Cardiac fibroblast (primary cell): ENCODE data around the gene GNG7.

Source experiments
- DNase-seq, 2 donors: peaks; one replicate each; pipeline versions ENCODE4 v3.0.0 to v3.0.0-alpha.2; 2010; ENCODE audit warnings: low read depth in 2 of 2
- H3K4me3 ChIP-seq, 2 donors: replicated peaks in 1 of 2; 1 replicate in 1 of 2; 2 replicates in 1 of 2; pipeline ENCODE4 v1.5.1; 2011; ENCODE audit warnings: low read depth in 2 of 2, low read length in 2 of 2, mild to moderate bottlenecking in 2 of 2, moderate library complexity in 1 of 2
- TF ChIP-seq, protein P1 (sequence below): IDR thresholded peaks from one replicate; pipeline ENCODE4 v1.5.1; 2011; ENCODE audit warnings: low read depth, mild to moderate bottlenecking, low read length, inconsistent platforms

GNG7 gene

DNA sequence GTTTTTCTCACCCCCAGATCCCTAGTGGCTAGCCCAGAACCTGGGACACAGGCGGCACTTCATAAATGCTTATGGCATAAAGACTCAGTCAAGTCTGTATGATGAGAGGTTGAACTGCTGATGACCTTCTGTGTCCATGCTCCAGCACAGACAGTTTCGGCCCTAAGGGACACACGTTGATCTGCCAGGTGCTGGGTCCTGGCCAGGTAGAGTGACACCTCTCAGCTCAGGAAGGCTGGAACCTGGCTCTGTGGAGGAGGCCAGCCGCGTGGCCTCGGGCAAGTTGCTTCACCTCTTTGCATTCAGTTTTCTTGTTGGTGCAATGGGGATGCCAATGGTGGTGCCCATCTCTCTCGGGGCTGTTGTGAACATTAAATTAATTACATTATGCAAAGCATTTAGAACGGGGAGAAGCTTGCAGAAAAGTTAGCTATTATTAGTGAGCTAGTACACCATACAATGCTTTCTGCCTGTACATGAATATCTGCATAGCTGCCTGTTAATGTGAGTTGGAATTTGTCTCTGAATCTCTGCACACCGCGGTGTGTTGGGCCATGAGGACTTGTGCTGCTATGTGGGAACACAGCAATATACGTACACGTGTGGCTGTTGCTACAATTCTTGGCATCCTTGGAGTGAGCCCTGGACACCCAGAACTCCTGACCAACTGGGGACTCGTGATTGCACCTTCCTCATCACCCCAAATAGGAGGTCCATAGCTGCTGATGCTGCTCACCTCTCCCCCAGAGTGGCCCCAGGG lies 218.1 kb downstream of the GNG7 start:
- H3K4me3 ChIP-seq: no peak overlapping the region
- DNase-seq: no peak
- TF ChIP-seq, protein P1, sequence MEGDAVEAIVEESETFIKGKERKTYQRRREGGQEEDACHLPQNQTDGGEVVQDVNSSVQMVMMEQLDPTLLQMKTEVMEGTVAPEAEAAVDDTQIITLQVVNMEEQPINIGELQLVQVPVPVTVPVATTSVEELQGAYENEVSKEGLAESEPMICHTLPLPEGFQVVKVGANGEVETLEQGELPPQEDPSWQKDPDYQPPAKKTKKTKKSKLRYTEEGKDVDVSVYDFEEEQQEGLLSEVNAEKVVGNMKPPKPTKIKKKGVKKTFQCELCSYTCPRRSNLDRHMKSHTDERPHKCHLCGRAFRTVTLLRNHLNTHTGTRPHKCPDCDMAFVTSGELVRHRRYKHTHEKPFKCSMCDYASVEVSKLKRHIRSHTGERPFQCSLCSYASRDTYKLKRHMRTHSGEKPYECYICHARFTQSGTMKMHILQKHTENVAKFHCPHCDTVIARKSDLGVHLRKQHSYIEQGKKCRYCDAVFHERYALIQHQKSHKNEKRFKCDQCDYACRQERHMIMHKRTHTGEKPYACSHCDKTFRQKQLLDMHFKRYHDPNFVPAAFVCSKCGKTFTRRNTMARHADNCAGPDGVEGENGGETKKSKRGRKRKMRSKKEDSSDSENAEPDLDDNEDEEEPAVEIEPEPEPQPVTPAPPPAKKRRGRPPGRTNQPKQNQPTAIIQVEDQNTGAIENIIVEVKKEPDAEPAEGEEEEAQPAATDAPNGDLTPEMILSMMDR: no peak

DNA sequence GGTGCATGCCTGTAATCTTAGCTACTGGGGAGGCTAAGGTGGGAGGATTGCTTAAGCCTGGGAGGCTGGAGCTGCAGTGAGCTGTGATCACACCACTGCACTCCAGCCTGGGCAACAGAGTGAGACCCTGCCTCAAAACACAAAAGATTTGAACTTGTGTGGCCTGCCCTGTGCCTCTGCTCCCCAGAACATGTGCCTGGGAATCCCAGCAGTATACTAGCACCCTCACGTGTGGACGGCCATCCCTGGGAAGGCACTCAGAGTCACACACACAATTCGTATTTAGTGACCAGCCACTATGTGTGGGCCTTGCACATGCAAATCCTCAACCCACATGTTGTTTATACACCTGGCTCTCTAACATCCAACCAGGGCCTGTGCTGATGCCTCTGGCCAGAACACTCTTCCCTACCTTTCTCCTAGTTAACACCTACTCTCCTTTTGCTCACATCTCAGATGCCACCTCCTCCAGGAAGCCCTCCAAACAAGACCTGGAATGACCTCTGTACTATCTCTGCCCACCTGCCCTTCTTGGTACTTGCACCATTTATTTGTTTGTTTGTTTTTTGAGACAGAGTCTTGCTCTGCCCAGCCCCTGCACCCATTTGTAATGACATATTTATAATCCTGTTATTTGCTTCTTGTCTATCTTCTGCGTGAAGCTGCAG lies 218.9 kb downstream of the GNG7 start:
- no peak overlapping the region for H3K4me3 ChIP-seq
- no peak for DNase-seq
- TF ChIP-seq, protein P1: no peak

DNA sequence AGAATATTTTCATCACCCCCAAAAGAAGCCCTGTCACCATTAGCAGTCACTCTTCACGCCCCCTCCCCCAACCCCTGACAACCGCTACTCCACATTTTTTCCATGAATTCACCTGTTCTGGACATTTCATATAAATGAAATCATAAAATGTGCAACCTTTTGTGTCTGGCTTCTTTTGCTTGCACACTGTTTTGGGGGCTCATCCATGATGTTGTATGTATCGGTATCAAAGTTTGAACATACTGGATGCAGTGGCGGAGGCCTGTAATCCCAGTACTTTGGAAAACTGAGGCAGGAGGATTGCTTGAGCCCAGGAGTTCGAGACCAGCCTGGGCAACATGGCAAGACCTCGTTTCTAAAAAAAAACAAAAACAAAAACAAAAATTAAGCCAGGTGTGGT lies 219.4 kb downstream of the GNG7 start:
- TF ChIP-seq, protein P1: no peak
- peak in 1 of 2 donors; percentile 50 for DNase-seq

DNA sequence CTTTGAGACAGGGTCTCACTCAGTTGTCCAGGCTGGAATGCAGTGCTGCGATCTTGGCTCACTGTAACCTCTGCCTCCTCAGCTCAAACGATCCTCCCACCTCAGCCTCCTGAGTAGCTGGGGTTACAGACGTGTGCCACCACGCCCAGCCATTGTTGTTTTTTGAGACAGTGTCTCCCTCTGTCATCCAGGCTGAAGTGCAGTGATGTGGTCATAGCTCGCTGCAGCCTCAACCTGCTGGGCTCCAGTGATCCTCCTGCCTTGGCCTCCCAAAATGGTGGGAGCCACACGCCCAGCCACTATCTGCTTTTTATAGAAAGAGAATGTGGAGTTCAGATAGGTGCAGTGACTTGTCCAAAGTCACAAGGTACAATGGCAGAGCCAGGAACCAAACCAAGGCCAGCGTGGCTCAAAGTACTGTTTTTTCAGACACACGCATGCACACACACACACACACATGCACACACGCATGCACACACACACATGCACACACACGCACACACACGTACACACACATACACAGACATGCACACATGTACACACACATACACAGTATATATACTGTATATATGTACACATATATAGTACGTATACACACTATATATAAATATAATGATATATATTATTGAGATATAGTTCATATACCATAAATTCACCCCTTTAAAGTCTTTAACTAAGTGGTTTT lies 220.0 kb downstream of the GNG7 start:
- TF ChIP-seq, protein P1: no peak
- no peak for DNase-seq

More for the DNA sequence above, 219.4 kb downstream of the GNG7 start:
- H3K4me3 ChIP-seq: no peak overlapping the region

DNA sequence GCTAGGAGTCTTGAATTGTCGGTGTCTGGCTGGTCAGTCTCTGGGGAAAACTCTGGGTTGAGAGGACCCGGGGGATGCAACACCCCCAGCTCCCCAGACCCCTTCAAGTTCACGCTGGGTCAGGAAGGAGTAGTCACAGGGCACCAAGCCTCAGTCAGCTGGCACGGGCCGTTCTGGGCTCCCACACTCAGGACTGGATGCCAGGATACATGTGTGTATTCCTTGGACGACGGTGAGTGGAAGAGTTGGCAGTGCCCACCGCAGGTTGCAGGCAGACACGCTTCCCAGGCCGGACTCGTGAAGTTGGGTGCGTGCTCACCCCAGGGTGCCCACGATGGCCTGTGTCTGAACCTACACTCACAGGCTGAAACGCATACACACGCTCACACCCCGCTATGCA lies 221.0 kb downstream of the GNG7 start:
- TF ChIP-seq, protein P1: no peak
- no peak for DNase-seq

More for the DNA sequence above, 220.0 kb downstream of the GNG7 start:
- H3K4me3 ChIP-seq: no peak overlapping the region

DNA sequence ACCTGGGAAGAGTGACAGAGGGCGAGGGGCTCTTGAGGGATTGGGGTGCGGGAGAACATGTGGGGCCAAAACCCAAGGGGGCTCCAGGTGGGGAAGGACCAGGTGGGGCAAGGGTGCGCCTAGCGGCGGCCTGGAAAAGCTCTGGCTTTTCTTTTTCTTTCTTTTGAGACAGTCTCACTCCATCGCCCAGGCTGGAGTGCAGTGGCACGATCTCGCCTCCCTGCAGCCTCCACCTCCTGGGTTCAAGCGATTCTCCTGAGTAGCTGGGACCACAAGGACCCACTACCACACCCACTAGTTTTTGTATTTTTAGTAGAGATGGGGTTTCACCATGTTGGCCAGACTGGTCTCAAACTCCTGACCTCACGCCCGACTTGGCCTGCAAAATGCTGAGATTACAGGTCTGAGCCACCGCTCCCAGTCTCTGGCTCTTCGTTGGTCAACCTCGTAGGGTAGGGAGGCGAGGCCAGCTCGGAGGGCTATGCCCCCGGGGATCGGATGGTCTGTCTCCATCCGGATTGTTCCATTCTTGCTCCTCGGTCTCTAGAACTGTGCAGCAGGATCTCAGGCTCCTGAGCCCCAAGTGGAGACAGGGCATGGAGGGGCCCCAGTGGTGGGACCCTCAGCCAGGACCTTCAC lies 222.8 kb downstream of the GNG7 start:
- TF ChIP-seq, protein P1: no peak
- peak overlapping the region in 1 of 2 donors; percentile 69 for H3K4me3 ChIP-seq
- DNase-seq: peak; percentile 45 to 72

More for the DNA sequence above, 221.0 kb downstream of the GNG7 start:
- no peak overlapping the region for H3K4me3 ChIP-seq
